Stimulated activated CD4-positive, alpha-beta T cell treated with anti-CD3 and anti-CD28 coated beads, Interleukin-1b, Interleukin-23, amount 100 ng/mL, for 1 hour (primary cell): ENCODE measurements around the gene SCGN.

Experiments used
- DNase-seq, 2 donors: peaks; one replicate each; pipeline ENCODE4 v3.0.0-alpha.2; 2020; ENCODE audit warnings: low read depth in 2 of 2

SCGN gene

DNA sequence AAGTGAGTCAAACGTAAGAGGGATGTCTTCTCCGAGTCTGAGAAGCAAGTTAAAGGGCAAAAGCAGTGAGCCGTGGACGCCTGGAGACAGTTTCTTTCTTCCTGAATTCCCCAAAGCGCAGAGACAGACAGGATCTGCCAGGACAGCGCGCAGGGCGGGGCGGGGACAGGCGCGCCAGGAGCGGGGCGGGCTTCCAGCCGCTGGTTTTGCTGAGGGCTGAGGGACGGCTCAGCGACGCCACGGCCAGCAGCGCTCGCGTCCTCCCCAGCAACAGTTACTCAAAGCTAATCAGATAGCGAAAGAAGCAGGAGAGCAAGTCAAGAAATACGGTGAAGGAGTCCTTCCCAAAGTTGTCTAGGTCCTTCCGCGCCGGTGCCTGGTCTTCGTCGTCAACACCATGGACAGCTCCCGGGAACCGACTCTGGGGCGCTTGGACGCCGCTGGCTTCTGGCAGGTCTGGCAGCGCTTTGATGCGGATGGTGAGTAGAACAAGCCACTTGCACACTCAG, at the start of gene SCGN:
TSS of gene SCGN (plus strand) at position 209 of the 509 bp plus-strand sequence. CDS start at position 398, 189 bp downstream.
- peak in 1 of 2 donors; percentile 5 for DNase-seq

- DNase-seq: no peak
These were observed 49.4 kb upstream of the SCGN start for GRCh38 chr6:25602674-25602982.

DNA sequence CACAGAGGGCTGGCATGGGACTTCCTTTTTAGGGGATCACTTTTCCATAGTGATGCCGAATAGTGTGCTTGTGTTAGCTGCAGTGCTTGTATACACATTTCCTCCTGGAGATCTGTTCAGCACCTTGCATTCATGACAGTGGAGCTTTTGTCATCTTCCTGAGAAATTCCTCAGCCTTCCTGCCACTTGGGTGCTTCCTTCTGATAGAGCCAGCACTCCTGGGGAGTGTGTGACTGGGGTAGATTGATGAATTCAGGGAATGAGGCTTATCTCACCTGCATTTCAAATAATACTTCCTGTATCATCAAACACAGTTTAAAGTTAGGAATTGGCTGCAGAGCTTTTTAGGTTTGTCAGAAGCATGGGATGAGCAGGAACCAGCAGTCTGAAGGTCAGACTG, 48.8 kb upstream of the SCGN start:
- no peak for DNase-seq

- DNase-seq: no peak
These were observed 45.9 kb upstream of the SCGN start for GRCh38 chr6:25606151-25606550.

DNA sequence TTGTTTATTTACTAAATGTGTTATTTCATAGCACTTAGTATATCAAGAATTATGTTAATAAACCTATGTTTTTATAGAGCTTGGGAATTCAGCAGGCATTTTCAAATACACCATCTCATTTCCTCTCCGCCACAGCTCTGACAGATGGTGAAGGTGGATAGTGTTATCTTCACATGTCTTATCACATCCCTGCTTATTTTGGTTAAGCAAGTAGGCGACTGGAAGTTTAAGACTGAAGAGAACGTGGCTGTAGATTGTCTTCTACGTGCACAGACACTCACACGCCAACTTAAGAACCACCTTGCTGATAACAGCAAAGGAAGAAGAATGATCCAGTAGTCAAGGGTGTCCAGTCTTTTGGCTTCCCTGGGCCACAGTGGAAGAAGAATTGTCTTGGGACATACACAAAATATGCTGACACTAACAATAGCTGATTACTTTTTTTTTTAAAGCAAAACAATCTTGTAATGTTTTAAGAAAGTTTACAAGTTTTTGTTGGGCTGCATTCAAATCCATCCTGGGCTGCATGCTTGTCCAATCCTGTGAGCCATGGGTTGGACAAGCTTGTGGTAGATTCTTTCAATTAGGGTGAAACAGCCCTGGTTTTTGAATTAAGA, 43.3 kb upstream of the SCGN start:
- DNase-seq: no peak

- DNase-seq: no peak
These were observed 39.3 kb upstream of the SCGN start for GRCh38 chr6:25612666-25613065.

GRCh38 chr6:25613415-25613814, 38.6 kb upstream of the SCGN start:
- DNase-seq: no peak

DNA sequence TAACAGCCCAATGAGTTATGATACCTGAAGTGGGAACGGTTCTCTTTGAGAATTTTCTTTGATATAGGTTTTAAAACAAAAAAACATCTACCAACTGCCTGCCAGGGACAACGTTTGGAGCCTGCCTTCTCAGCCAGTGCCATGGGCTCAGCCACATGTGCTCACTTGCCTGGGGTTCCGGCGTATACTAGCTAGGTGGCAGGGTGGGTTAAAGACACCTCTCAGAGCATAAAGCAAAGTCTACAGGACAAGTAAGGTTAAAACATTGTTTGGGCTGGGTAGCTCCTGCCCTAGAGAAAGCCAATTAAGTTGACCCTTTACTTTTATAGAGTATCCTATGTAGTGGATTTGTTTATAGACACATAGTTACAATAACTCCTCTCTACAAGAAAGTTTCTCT, 38.0 kb upstream of the SCGN start:
- no peak for DNase-seq

- no peak for DNase-seq
These were observed 36.5 kb upstream of the SCGN start for GRCh38 chr6:25615471-25615870.

DNA sequence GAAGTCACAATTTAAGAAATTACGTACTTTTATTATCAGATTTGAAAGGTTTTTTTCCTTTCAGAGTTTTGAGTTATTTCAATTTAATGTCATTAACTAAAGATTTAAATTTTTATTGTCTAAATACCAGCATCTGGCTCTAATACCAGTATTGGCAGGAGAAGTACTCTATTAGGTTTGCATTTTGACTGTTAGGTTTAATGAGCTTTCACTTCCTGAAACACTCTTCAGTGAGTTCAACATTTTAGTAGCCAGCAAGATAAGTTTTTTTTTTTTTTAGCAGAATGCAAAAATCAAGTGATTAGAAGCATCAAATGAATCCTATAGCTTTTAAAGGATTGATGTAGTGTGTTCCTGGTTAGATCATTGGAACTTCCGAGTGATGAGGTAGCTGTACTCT, 34.0 kb upstream of the SCGN start:
- DNase-seq: no peak

DNA sequence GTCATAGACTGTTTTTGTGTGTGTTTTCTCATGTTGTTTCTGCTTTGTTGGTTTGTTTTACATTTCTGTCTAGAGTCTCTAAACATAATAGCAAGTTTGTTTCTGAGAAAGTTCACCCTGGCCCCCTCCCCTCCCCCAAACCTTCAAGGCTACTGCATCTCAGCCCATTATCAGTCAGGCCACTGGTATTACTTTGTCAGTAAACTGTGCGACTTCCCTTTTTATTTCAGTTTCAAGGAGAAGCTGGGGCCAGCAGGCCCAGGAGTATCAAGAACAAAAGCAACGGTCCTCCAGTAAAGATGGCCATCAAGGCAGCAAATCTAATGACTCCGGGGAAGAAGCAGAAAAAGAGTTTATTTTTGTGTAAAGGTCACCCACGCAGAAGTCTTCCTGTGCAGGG, 32.8 kb upstream of the SCGN start:
- DNase-seq: no peak

DNA sequence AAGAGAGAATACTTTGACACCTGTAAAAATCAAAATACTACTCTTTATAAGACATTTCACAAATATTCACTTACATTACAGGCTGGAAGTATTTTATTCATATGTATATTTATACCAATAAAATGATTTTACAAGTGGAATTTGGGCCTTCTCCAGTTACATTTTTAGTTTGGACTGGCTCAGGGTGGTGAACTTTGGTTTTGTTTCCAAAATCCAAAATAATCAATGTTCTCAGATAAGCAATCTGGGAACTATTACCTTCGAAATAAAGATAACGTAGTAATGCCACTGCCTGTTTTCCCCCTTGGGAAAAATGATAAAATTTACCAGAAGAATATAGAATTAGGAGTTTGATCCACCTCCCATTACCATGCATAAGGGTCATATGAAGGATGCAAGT, 31.6 kb upstream of the SCGN start:
- no peak for DNase-seq

DNA sequence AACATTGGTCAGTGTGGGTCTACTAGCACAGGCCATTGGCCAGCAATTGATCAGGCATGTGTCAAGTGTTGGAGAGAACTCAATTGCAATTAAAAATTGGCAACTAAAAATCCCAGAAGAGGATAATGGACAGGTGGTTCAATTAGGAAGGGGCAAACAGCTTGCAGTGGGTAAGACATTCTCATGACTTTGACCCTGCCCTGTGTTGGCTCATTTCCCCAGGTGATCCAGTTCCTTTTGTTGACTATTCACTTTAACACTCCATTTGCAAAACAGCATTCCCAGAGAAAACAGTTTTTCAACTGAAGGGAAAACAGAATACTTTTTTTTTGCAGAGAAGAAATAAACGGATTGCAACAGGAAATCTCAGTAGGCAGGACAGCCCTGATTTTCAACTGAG, 28.9 kb upstream of the SCGN start:
- DNase-seq: no peak

- DNase-seq: no peak
These were observed 28.1 kb upstream of the SCGN start for GRCh38 chr6:25623879-25624278.

DNA sequence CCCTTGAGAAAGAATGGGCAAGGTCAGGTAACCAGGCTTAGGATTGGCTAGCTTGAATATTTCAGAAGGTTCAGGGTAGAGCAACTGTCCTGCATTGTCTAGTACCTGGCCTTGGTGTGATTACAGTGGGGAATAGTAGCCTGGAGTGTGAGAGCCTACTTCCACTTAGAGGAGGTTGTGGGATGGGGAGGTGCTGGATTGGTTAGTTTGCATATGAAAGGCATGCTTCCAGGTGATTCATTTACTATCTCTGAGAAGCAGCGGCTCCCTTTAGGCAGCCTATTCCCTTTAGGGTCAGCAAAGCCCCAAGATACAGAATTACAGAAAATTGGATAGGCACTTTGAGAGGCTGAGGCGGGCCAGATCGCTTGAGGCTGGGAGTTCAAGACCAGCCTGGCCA, 25.0 kb upstream of the SCGN start:
- no peak for DNase-seq

GRCh38 chr6:25628471-25629197, 23.4 kb upstream of the SCGN start:
- no peak for DNase-seq

GRCh38 chr6:25629198-25629576, 22.8 kb upstream of the SCGN start:
- DNase-seq: no peak

GRCh38 chr6:25630508-25631278, 21.3 kb upstream of the SCGN start:
- DNase-seq: no peak

GRCh38 chr6:25635886-25636317, 16.1 kb upstream of the SCGN start:
- no peak for DNase-seq

DNA sequence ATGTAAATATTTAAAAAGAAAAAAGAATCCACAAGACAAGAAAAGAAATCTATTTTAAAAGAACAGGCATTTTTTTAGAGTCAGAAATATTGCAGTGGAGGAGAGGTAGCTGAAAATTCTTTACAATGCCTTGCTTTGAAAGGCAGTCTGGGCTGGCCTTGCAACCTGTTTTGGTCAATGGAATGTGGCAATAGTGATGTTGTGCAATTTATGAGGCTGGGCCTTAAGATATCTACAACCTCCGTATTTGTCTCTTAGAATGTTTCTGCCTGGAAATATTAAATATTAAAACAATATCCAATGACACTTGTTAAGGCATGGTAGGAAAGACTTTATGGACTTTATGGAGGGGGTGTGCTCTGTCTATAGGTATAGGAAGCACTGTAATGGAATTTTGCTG, 14.8 kb upstream of the SCGN start:
- DNase-seq: no peak

GRCh38 chr6:25637960-25638434, 14.0 kb upstream of the SCGN start:
- no peak for DNase-seq

GRCh38 chr6:25639653-25640052, 12.4 kb upstream of the SCGN start:
- DNase-seq: no peak

DNA sequence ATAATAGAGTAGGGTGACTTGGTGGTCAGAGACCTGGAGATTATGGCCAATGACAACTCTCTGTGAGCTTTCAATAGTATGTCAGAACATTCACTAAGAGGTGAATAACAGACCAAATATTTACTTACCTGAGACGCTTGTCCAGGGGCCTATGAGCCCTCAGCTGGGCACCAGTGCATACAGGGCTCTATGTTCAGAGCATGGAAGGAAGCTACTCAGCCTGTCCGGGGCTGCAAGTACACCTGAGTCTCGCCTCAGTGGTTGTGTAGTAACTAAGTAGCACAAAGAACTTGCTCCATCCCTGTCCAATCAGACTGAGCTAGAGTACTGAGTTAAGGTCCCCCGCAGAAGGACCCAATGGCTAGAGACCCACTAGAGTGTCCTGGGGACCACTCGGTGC, 11.6 kb upstream of the SCGN start:
- no peak for DNase-seq
